Activated naive CD4-positive, alpha-beta T cell treated with anti-CD3 and anti-CD28 coated beads, Interleukin-2, amount 10 ng/mL, durations not matched to agents 7 days and 5 days (primary cell): Measurements from ENCODE around the gene TMOD4.
"Not testable (repeated sequence)": the region's sequence is repeated elsewhere in the genome, so short reads cannot be mapped to it uniquely, and the experiment has no call there.

ENCODE experiments used
- CTCF ChIA-PET: fragments of 350-600 bp; sonication (Branson Sonifier 250); formaldehyde crosslinking; loops from one replicate; lab custom pipeline; 2021; ENCODE audit warnings: antibody characterized with exemption; lab: Charles Lee
- DNase-seq: peaks from one replicate; pipeline ENCODE4 v3.0.0-alpha.2; 2020
- H3K27ac Mint-ChIP-seq: one replicate; pipeline ENCODE4 v1.8.0; 2021; ENCODE audit warnings: mild to moderate bottlenecking, moderate library complexity, mixed read lengths
- H3K27me3 Mint-ChIP-seq: one replicate; pipeline ENCODE4 v1.8.0; 2021; ENCODE audit warnings: mild to moderate bottlenecking, mixed read lengths
- H3K36me3 Mint-ChIP-seq: one replicate; pipeline ENCODE4 v1.8.0; 2021; ENCODE audit warnings: mixed read lengths
- H3K4me1 Mint-ChIP-seq: one replicate; pipeline ENCODE4 v1.8.0; 2021; ENCODE audit warnings: mixed read lengths
- H3K4me3 Mint-ChIP-seq: one replicate; pipeline ENCODE4 v1.8.0; 2021; ENCODE audit warnings: mild to moderate bottlenecking, moderate library complexity, mixed read lengths
- H3K9me3 Mint-ChIP-seq: one replicate; pipeline ENCODE4 v1.8.0; 2021; ENCODE audit warnings: mixed read lengths

The TMOD4 gene

DNA sequence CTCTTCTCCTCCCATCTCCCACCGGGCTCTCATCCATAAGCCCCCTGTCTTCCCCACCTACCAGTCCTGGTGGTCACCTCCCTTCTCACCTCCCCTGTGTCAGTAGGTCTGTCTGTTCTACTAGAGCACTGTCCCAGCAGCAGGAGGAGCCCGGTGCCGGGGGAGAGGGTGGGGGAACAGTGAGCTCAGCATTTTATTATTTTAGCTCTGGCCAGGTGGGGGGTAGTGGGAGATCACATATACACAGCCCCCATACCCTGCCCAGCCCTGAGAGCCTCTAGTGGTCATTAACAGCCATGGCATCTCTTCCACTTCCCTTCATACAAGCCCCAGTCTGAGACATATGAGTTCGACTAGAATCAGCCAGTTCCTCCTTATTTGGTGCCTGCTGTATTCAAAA, at the start of gene TMOD4:
Gene TMOD4, minus strand, starts transcription at position 119 of the 400 bp plus-strand sequence. CDS start 1,106 bp downstream, outside the sequence.
- H3K27ac Mint-ChIP-seq, result peak within 1 kb of the TSS; percentile 47
- no peaks in the 10 kb centered on the region for H3K9me3 Mint-ChIP-seq
- H3K4me1 Mint-ChIP-seq, result no peaks in the 10 kb centered on the region
- no peaks in the 10 kb centered on the region for H3K27me3 Mint-ChIP-seq
- H3K36me3 Mint-ChIP-seq, result peaks cover 49% of the 10 kb centered on the region
- H3K4me3 Mint-ChIP-seq, result no peak within 1 kb of the TSS
- CTCF ChIA-PET, result interaction anchor here (0.6 to 1.0 kb wide), 3 partner anchors 9 to 486 kb away, joined by 3 to 4 read pairs (median 4); no protein-coding TSS in a partner anchor
- DNase-seq, result no peak

- no peak for DNase-seq
- Mint-ChIP-seq H3K9me3 (no peaks in the 10 kb centered on the region), H3K27ac (no peak overlapping the region), H3K27me3 (no peaks in the 10 kb centered on the region), H3K4me3 (no peak overlapping the region), H3K4me1 (peaks cover 2% of the 10 kb centered on the region), H3K36me3 (peaks cover 18% of the 10 kb centered on the region)
- CTCF ChIA-PET, result no interaction called here
These were observed 46.3 kb upstream of the TMOD4 start for GRCh38 chr1:151222130-151222529.

DNA sequence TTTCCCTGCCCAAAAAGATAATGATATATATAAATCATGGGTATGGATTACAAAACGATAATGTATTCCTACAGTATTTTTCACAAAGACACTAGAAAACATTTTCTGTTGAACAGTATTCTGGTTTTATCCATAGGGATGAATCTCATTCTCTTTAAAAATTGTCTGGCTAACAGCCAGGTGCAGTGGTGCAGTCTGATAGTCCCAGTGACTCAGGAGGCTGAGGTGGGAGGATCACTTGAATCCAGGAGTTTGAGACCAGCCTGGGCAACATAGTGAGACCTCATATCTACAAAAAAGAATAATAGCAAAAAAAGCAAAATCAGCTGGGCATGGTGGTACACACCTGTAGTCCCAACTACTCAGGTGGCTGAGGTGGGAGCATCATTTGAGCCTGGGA, 45.8 kb upstream of the TMOD4 start:
- Mint-ChIP-seq H3K27ac (no peak overlapping the region), H3K27me3 (no peaks in the 10 kb centered on the region), H3K36me3 (peaks cover 15% of the 10 kb centered on the region), H3K4me1 (peaks cover 2% of the 10 kb centered on the region), H3K4me3 (no peak overlapping the region), H3K9me3 (no peaks in the 10 kb centered on the region)
- no peak for DNase-seq
- CTCF ChIA-PET, result no interaction called here

- no peaks in the 10 kb centered on the region for H3K9me3 Mint-ChIP-seq
- H3K4me3 Mint-ChIP-seq, result no peak overlapping the region
- H3K36me3 Mint-ChIP-seq, result peaks cover 37% of the 10 kb centered on the region
- H3K27ac Mint-ChIP-seq, result peak overlapping the region; percentile 33
- no peaks in the 10 kb centered on the region for H3K27me3 Mint-ChIP-seq
- peaks cover 39% of the 10 kb centered on the region for H3K4me1 Mint-ChIP-seq
- DNase-seq, result no peak
- CTCF ChIA-PET, result interaction anchor here (0.7 to 1.4 kb wide), 2 partner anchors 114 to 141 kb away, joined by 4 read pairs; no protein-coding TSS in a partner anchor
These were observed 37.8 kb upstream of the TMOD4 start for GRCh38 chr1:151213560-151213959.

DNA sequence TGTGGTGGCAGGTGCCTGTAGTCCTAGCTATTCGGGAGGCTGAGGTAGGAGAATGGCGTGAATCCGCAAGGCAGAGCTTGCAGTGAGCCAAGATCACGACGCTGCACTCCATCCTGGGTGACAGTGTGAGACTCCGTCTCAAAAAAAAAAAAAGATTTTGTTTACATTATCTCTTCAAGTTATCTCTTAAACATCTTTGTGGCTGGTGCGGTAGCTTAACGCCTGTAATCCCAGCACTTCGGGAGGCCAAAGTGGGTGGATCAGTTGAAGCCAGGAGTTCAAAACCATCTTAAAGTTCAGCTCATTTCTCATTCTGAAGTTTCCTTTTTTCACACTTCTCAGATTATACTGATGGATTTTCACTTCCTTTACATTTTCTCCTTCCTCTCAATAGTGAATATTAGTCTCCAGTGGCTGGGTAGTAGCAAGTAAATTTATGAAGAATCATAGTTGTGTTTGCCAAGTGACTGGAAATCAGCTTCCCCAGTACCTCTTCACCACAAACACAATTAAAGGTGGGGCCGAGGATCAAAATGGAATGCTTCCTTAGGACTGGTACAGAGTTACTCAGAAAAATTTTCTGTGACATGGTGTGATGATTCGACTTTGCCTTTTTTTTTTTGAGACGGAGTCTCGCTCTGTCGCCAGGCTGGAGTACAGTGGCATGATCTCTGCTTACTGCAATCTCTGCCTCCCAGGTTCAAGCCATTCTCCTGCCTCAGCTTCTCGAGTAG, 36.4 kb upstream of the TMOD4 start:
- peak; percentile 27 for DNase-seq
- Mint-ChIP-seq H3K4me1 (peaks cover 38% of the 10 kb centered on the region), H3K36me3 (peaks cover 38% of the 10 kb centered on the region)

GRCh38 chr1:151210830-151211229, 35.0 kb upstream of the TMOD4 start:
- Mint-ChIP-seq H3K9me3 (no peaks in the 10 kb centered on the region), H3K27me3 (no peaks in the 10 kb centered on the region), H3K36me3 (peaks cover 46% of the 10 kb centered on the region), H3K27ac (no peak overlapping the region), H3K4me3 (no peak overlapping the region), H3K4me1 (peaks cover 36% of the 10 kb centered on the region)
- DNase-seq, result no peak
- CTCF ChIA-PET, result no interaction called here

More for the DNA sequence above, 36.4 kb upstream of the TMOD4 start:
- H3K4me3 Mint-ChIP-seq, result peak overlapping the region; percentile 19
- H3K27ac Mint-ChIP-seq, result peak overlapping the region; percentile 91
- no peaks in the 10 kb centered on the region for H3K27me3 Mint-ChIP-seq
- CTCF ChIA-PET, result interaction anchor here (0.6 to 1.4 kb wide), 4 partner anchors 31 to 883 kb away, joined by 3 to 4 read pairs (median 4); no protein-coding TSS in a partner anchor
- H3K9me3 Mint-ChIP-seq, result no peaks in the 10 kb centered on the region

DNA sequence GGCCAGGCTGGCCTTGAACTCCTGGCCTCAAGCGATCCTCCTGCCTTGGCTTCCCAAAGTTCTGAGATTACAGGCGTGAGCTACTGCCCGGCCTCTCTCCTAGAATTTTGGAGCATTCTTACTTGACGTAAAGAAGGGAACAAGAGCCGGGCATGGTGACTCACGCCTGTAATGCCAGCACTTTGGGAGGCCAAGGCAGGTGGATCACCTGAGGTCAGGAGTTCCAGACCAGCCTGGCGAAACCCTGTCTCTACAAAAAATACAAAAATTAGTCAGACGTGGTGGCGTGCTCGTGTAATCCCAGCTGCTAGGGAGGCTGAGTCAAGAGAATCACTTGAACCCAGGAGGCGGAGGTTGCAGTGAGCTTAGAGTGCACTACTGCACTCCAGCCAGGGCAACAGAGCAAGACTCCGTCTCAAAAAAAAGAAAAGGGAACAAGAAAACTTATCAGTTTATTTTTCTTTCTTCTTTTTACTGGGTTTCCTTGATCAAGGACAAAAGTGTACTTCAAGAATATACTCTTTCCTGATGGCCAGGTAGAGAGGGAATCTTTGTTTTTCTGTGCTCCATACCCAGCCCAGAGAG, 29.7 kb upstream of the TMOD4 start:
- Mint-ChIP-seq H3K36me3 (peaks cover 34% of the 10 kb centered on the region), H3K4me1 (peaks cover 26% of the 10 kb centered on the region)
- H3K9me3 Mint-ChIP-seq, DNase-seq, CTCF ChIA-PET, H3K27ac Mint-ChIP-seq, H3K4me3 Mint-ChIP-seq, H3K27me3 Mint-ChIP-seq: not testable (repeated sequence)

- no peak for DNase-seq
- H3K27ac Mint-ChIP-seq, result peak overlapping the region; percentile 98
- H3K4me3 Mint-ChIP-seq, result peak overlapping the region; percentile 92
- H3K27me3 Mint-ChIP-seq, result peaks cover 14% of the 10 kb centered on the region
- peaks cover 22% of the 10 kb centered on the region for H3K36me3 Mint-ChIP-seq
- no peaks in the 10 kb centered on the region for H3K9me3 Mint-ChIP-seq
- peaks cover 49% of the 10 kb centered on the region for H3K4me1 Mint-ChIP-seq
- CTCF ChIA-PET, result no interaction called here
These were observed 24.2 kb upstream of the TMOD4 start for GRCh38 chr1:151199873-151200581.

GRCh38 chr1:151198254-151199127, 22.7 kb upstream of the TMOD4 start, which contains the start of gene PIP5K1A:
Gene PIP5K1A (plus strand): TSS chr1:151198552. CDS start chr1:151198997, 445 bp downstream.
- Mint-ChIP-seq H3K27ac (peak within 1 kb of the TSS; percentile 98), H3K4me1 (peaks cover 45% of the 10 kb centered on the region), H3K27me3 (peaks cover 29% of the 10 kb centered on the region), H3K4me3 (peak within 1 kb of the TSS; percentile 92), H3K36me3 (peaks cover 20% of the 10 kb centered on the region), H3K9me3 (no peaks in the 10 kb centered on the region)
- CTCF ChIA-PET, result interaction anchor here (0.6 kb wide), 1 partner anchor 99 kb away, joined by 3 read pairs; no protein-coding TSS in a partner anchor
- DNase-seq, result peak; percentile 100

DNA sequence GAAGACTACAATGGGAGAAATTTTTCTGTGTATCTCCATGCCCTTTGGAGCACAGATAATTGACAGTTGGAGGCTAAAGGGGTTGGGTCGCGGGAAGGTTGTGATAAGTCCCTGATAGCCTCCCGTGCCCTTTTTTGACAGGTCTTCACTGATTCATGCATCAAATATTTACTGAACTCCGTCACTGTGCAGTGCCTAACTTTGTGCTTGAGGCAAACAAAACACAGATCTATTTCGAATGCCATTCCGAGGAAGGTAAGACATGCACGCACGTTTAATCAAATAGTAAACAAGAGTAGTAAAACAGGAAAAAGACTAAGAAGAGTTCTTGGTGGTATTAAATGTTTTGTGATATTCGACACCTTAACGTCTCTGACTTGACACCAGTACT, 22.1 kb upstream of the TMOD4 start:
- Mint-ChIP-seq H3K4me1 (peaks cover 45% of the 10 kb centered on the region), H3K4me3 (peak overlapping the region; percentile 92), H3K9me3 (no peaks in the 10 kb centered on the region), H3K36me3 (peaks cover 17% of the 10 kb centered on the region), H3K27me3 (peaks cover 34% of the 10 kb centered on the region), H3K27ac (peak overlapping the region; percentile 98)
- no peak for DNase-seq
- CTCF ChIA-PET, result no interaction called here

DNA sequence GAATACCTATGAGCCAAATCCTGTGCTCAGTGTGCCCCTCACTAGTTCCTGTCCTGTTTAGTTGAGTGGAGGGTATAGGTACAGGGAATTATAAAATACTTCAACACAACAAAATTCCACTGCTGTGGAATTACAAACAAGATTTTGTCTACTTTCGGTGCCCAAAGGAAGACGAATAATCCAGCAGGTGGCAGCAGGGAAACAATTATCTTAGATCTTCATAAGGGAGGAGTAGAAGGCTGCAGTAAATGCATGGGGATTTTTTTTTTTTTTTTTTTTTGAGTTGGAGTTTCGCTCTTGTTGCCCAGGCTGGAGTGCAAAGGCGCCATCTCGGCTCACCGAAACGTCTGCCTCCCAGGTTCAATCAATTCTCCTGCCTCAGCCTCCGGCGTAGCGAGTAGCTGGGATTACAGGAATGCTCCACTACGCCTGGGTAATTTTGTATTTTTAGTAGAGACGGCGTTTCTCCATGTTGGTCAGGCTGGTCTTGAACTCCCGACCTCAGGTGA, 20.6 kb upstream of the TMOD4 start:
- Mint-ChIP-seq H3K4me1 (peaks cover 34% of the 10 kb centered on the region), H3K4me3 (peak overlapping the region; percentile 35), H3K27ac (peak overlapping the region; percentile 67), H3K36me3 (peaks cover 13% of the 10 kb centered on the region), H3K9me3 (no peaks in the 10 kb centered on the region), H3K27me3 (peaks cover 46% of the 10 kb centered on the region)
- DNase-seq, result peak; percentile 77
- CTCF ChIA-PET, result interaction anchor here (0.7 to 2.3 kb wide), 3 partner anchors 56 to 147 kb away, joined by 3 to 17 read pairs (median 5); no protein-coding TSS in a partner anchor

DNA sequence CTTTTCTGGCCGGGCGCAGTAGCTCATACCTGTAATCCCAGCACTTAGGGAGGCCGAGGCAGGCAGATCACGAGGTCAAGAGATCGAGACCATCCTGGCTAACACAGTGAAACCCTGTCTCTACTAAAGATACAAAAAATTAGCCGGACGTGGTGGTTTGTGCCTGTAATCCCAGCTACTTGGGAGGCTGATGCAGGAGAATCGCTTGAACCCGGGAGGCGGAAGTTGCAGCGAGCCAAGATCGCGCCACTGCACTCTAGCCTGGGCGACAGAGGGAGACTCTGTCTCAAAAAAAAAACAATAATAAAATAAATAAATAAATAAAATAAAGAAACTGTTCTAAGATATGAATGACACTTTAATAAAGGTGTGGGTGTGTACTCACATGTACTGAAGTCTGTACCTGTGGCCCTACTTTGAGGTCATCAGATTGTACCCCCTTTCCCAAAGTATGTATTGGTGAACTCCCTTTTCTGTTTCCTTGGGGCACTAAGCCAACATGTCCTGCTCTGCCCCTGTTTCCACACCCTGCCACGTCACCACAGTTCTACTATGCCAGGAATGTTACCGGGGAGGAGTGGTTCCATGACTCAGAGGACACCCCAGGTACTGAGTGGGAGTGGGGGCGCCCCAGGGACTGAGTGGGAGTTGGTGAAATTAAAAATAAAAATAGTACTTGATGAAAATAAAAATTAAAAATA, 19.3 kb upstream of the TMOD4 start:
- peaks cover 35% of the 10 kb centered on the region for H3K4me1 Mint-ChIP-seq
- H3K27ac Mint-ChIP-seq, H3K9me3 Mint-ChIP-seq, H3K4me3 Mint-ChIP-seq, DNase-seq: not testable (repeated sequence)
- H3K27me3 Mint-ChIP-seq, result peaks cover 46% of the 10 kb centered on the region
- peaks cover 13% of the 10 kb centered on the region for H3K36me3 Mint-ChIP-seq
- CTCF ChIA-PET, result interaction anchor here (1.1 to 2.3 kb wide), 5 partner anchors 31 to 149 kb away, joined by 3 to 17 read pairs (median 4); partner anchors contain the start of gene PSMD4
